Measurements from ENCODE around the gene CFAP91.

- TF ChIP-seq POLR2A (IDR thresholded peaks at IDR 0.05) (no peak), CTCF (IDR thresholded peaks at IDR 0.05) (no peak)
Measured at GRCh38 chr3:119658994-119659393, 43.8 kb upstream of the CFAP91 start.
